ENCODE results near the gene VGLL2.

The VGLL2 gene

GRCh38 chr6:117280922-117281321, 15.6 kb downstream of the VGLL2 start:
- peaks cover 21% of the 10 kb centered on the region for H3K27me3 Mint-ChIP-seq
- no peak for ATAC-seq
- no peaks in the 10 kb centered on the region for H3K36me3 Mint-ChIP-seq
- H3K4me1 Mint-ChIP-seq, result no peaks in the 10 kb centered on the region
- no peaks in the 10 kb centered on the region for H3K9me3 Mint-ChIP-seq
- no peak overlapping the region for H3K4me3 Mint-ChIP-seq
- H3K27ac Mint-ChIP-seq, result no peak overlapping the region

- peaks cover 13% of the 10 kb centered on the region for H3K27me3 Mint-ChIP-seq
- no peaks in the 10 kb centered on the region for H3K4me1 Mint-ChIP-seq
- no peaks in the 10 kb centered on the region for H3K36me3 Mint-ChIP-seq
- no peak overlapping the region for H3K4me3 Mint-ChIP-seq
- H3K9me3 Mint-ChIP-seq, result peaks cover 3% of the 10 kb centered on the region
- ATAC-seq, result no peak
- H3K27ac Mint-ChIP-seq, result no peak overlapping the region
Measured at GRCh38 chr6:117288083-117288715, 22.8 kb downstream of the VGLL2 start.

GRCh38 chr6:117290173-117290846, 25.0 kb downstream of the VGLL2 start:
- Mint-ChIP-seq H3K4me3 (no peak overlapping the region), H3K9me3 (peaks cover 3% of the 10 kb centered on the region), H3K27me3 (peaks cover 14% of the 10 kb centered on the region), H3K4me1 (no peaks in the 10 kb centered on the region), H3K36me3 (no peaks in the 10 kb centered on the region), H3K27ac (no peak overlapping the region)
- ATAC-seq, result no peak

GRCh38 chr6:117298941-117299340, 33.6 kb downstream of the VGLL2 start:
- no peaks in the 10 kb centered on the region for H3K4me1 Mint-ChIP-seq
- no peaks in the 10 kb centered on the region for H3K9me3 Mint-ChIP-seq
- H3K4me3 Mint-ChIP-seq, result no peak overlapping the region
- no peaks in the 10 kb centered on the region for H3K27me3 Mint-ChIP-seq
- no peaks in the 10 kb centered on the region for H3K36me3 Mint-ChIP-seq
- H3K27ac Mint-ChIP-seq, result no peak overlapping the region
- peak; percentile 31 for ATAC-seq

GRCh38 chr6:117303323-117303722, 38.0 kb downstream of the VGLL2 start:
- Mint-ChIP-seq H3K36me3 (no peaks in the 10 kb centered on the region), H3K9me3 (no peaks in the 10 kb centered on the region), H3K27ac (no peak overlapping the region), H3K27me3 (no peaks in the 10 kb centered on the region), H3K4me3 (no peak overlapping the region), H3K4me1 (no peaks in the 10 kb centered on the region)
- ATAC-seq, result no peak

- no peaks in the 10 kb centered on the region for H3K9me3 Mint-ChIP-seq
- no peak overlapping the region for H3K27ac Mint-ChIP-seq
- ATAC-seq, result no peak
- no peak overlapping the region for H3K4me3 Mint-ChIP-seq
- H3K27me3 Mint-ChIP-seq, result no peaks in the 10 kb centered on the region
- no peaks in the 10 kb centered on the region for H3K36me3 Mint-ChIP-seq
- H3K4me1 Mint-ChIP-seq, result no peaks in the 10 kb centered on the region
Measured at GRCh38 chr6:117304446-117304845, 39.1 kb downstream of the VGLL2 start.

GRCh38 chr6:117306227-117306790, 41.0 kb downstream of the VGLL2 start:
- Mint-ChIP-seq H3K9me3 (no peaks in the 10 kb centered on the region), H3K27ac (no peak overlapping the region), H3K36me3 (no peaks in the 10 kb centered on the region), H3K27me3 (no peaks in the 10 kb centered on the region), H3K4me3 (no peak overlapping the region), H3K4me1 (no peaks in the 10 kb centered on the region)
- ATAC-seq, result no peak

GRCh38 chr6:117307655-117308054, 42.3 kb downstream of the VGLL2 start:
- no peak for ATAC-seq
- Mint-ChIP-seq H3K27ac (no peak overlapping the region), H3K36me3 (no peaks in the 10 kb centered on the region), H3K4me3 (no peak overlapping the region), H3K4me1 (no peaks in the 10 kb centered on the region), H3K9me3 (no peaks in the 10 kb centered on the region), H3K27me3 (no peaks in the 10 kb centered on the region)

- H3K36me3 Mint-ChIP-seq, result no peaks in the 10 kb centered on the region
- H3K9me3 Mint-ChIP-seq, result no peaks in the 10 kb centered on the region
- no peaks in the 10 kb centered on the region for H3K4me1 Mint-ChIP-seq
- H3K27me3 Mint-ChIP-seq, result no peaks in the 10 kb centered on the region
- H3K27ac Mint-ChIP-seq, result no peak overlapping the region
- H3K4me3 Mint-ChIP-seq, result no peak overlapping the region
- peak; percentile 28 for ATAC-seq
Measured at GRCh38 chr6:117309069-117309468, 43.7 kb downstream of the VGLL2 start.

GRCh38 chr6:117309611-117310010, 44.3 kb downstream of the VGLL2 start:
- H3K4me3 Mint-ChIP-seq, result no peak overlapping the region
- no peaks in the 10 kb centered on the region for H3K9me3 Mint-ChIP-seq

GRCh38 chr6:117311310-117311709, 46.0 kb downstream of the VGLL2 start:
- ATAC-seq, result no peak
- H3K36me3 Mint-ChIP-seq, result no peaks in the 10 kb centered on the region
- H3K4me1 Mint-ChIP-seq, result no peaks in the 10 kb centered on the region
- H3K27me3 Mint-ChIP-seq, result no peaks in the 10 kb centered on the region
- H3K27ac Mint-ChIP-seq, result no peak overlapping the region
- H3K9me3 Mint-ChIP-seq, result no peaks in the 10 kb centered on the region
- H3K4me3 Mint-ChIP-seq, result no peak overlapping the region

More at GRCh38 chr6:117309611-117310010, 44.3 kb downstream of the VGLL2 start:
- no peak for ATAC-seq
- H3K4me1 Mint-ChIP-seq, result no peaks in the 10 kb centered on the region
- H3K36me3 Mint-ChIP-seq, result no peaks in the 10 kb centered on the region
- H3K27me3 Mint-ChIP-seq, result no peaks in the 10 kb centered on the region
- H3K27ac Mint-ChIP-seq, result no peak overlapping the region

GRCh38 chr6:117311726-117312125, 46.4 kb downstream of the VGLL2 start:
- ATAC-seq, result no peak
- Mint-ChIP-seq H3K27ac (no peak overlapping the region), H3K9me3 (no peaks in the 10 kb centered on the region), H3K36me3 (no peaks in the 10 kb centered on the region), H3K4me3 (no peak overlapping the region), H3K27me3 (no peaks in the 10 kb centered on the region), H3K4me1 (no peaks in the 10 kb centered on the region)

- Mint-ChIP-seq H3K36me3 (no peaks in the 10 kb centered on the region), H3K27ac (no peak overlapping the region), H3K27me3 (peaks cover 7% of the 10 kb centered on the region), H3K4me1 (no peaks in the 10 kb centered on the region), H3K4me3 (no peak overlapping the region), H3K9me3 (no peaks in the 10 kb centered on the region)
- no peak for ATAC-seq
Measured at GRCh38 chr6:117317261-117317660, 51.9 kb downstream of the VGLL2 start.

Measured in stimulated activated memory B cell treated with anti-CD40 and anti-IgM and Interleukin-4, amounts not matched to agents 10 μg/mL and 1 μg/mL and 100 μg/mL, for 72 hours (primary cell).